HEK293T (cell line): ENCODE measurements around the gene EPHX1.

Experiments
- CTCF ChIA-PET: fragments of 350-600 bp; formaldehyde crosslinking; extraction: SDS; loops from one replicate; lab custom pipeline; 2021; ENCODE audit warnings: antibody characterized with exemption, inconsistent platforms; lab: Yijun Ruan, JAX
- POLR2A ChIA-PET: fragments of 350-600 bp; formaldehyde crosslinking; extraction: SDS; loops from one replicate; lab custom pipeline; 2020; ENCODE audit warnings: antibody characterized with exemption, inconsistent platforms; lab: Yijun Ruan, JAX
- DNase-seq: peaks from one replicate; pipeline ENCODE4 v3.0.0; 2012; ENCODE audit warnings: mixed read lengths; ENCODE audit errors: extremely low spot score
- ARNT ChIP-seq: fragments of 450-650 bp; IDR thresholded peaks from 2 replicates; pipeline ENCODE4 v1.6.1; 2017; ENCODE audit warnings: mild to moderate bottlenecking
- BHLHE40 ChIP-seq: fragments of 450-650 bp; IDR thresholded peaks from 2 replicates; pipeline ENCODE4 v1.6.1; 2016; ENCODE audit warnings: mild to moderate bottlenecking, moderate library complexity, borderline replicate concordance
- CTBP1 ChIP-seq: fragments of 450-650 bp; IDR thresholded peaks from 2 replicates; pipeline ENCODE4 v1.6.1; 2016; ENCODE audit warnings: borderline replicate concordance
- ELF4 ChIP-seq: fragments of 450-650 bp; IDR thresholded peaks from 2 replicates; pipeline ENCODE4 v1.6.1; 2017; ENCODE audit warnings: antibody characterized with exemption
- FOXA1 ChIP-seq: fragments of 450-650 bp; IDR thresholded peaks from 2 replicates; pipeline ENCODE4 v1.6.1; 2016; ENCODE audit warnings: mild to moderate bottlenecking
- FOXK2 ChIP-seq: fragments of 450-650 bp; IDR thresholded peaks from 2 replicates; pipeline ENCODE4 v1.6.1; 2016; ENCODE audit warnings: mild to moderate bottlenecking
- FOXM1 ChIP-seq: fragments of 450-650 bp; IDR thresholded peaks from 2 replicates; pipeline ENCODE4 v1.6.1; 2017; ENCODE audit warnings: mild to moderate bottlenecking, borderline replicate concordance
- HDGF ChIP-seq: fragments of 450-650 bp; IDR thresholded peaks from 2 replicates; pipeline ENCODE4 v1.6.1; 2017; ENCODE audit warnings: antibody characterized with exemption, borderline replicate concordance
- L3MBTL2 ChIP-seq: fragments of 450-650 bp; conservative IDR thresholded peaks from 2 replicates; pipeline ENCODE4 v1.6.1; 2016; ENCODE audit warnings: mild to moderate bottlenecking
- LEF1 ChIP-seq: fragments of 450-650 bp; IDR thresholded peaks from 2 replicates; pipeline ENCODE4 v1.6.1; 2017; ENCODE audit warnings: mild to moderate bottlenecking, borderline replicate concordance
- NFRKB ChIP-seq: fragments of 450-650 bp; IDR thresholded peaks from 2 replicates; pipeline ENCODE4 v1.6.1; 2016; ENCODE audit warnings: mild to moderate bottlenecking, moderate library complexity
- SP1 ChIP-seq: fragments of 450-650 bp; IDR thresholded peaks from 2 replicates; pipeline ENCODE4 v1.6.1; 2017
- SUZ12 ChIP-seq: fragments of 450-650 bp; IDR thresholded peaks from 2 replicates; pipeline ENCODE4 v1.6.1; 2016; ENCODE audit warnings: mild to moderate bottlenecking
- TARDBP ChIP-seq: fragments of 450-650 bp; IDR thresholded peaks from 2 replicates; pipeline ENCODE4 v1.6.1; 2016
- ZNF384 ChIP-seq: fragments of 450-650 bp; IDR thresholded peaks from 2 replicates; pipeline ENCODE4 v1.6.1; 2016
- TF ChIP-seq, protein P1 (sequence below): fragments of 450-650 bp; IDR thresholded peaks from 2 replicates; pipeline ENCODE4 v1.6.1; 2016

The EPHX1 gene

GRCh38 chr1:225875044-225875815 is 65.3 kb downstream of the EPHX1 start:
- TF ChIP-seq ARNT (no peak), LEF1 (no peak), NFRKB (no peak), FOXA1 (no peak), FOXK2 (no peak), BHLHE40 (no peak), SUZ12 (no peak), HDGF (no peak), ZNF384 (no peak), CTBP1 (no peak), ELF4 (no peak), SP1 (no peak), L3MBTL2 (no peak), FOXM1 (no peak), TARDBP (no peak)
- TF ChIP-seq, protein P1, sequence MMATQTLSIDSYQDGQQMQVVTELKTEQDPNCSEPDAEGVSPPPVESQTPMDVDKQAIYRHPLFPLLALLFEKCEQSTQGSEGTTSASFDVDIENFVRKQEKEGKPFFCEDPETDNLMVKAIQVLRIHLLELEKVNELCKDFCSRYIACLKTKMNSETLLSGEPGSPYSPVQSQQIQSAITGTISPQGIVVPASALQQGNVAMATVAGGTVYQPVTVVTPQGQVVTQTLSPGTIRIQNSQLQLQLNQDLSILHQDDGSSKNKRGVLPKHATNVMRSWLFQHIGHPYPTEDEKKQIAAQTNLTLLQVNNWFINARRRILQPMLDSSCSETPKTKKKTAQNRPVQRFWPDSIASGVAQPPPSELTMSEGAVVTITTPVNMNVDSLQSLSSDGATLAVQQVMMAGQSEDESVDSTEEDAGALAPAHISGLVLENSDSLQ, result no peak
- ChIA-PET CTCF (no interaction called here), POLR2A (interaction anchor here (2.3 kb wide), 1 partner anchor 49 kb away, joined by 6 read pairs; the partner anchor contains the start of gene PYCR2)
- no peak for DNase-seq

- POLR2A ChIA-PET, result interaction anchor here (1.3 to 2.3 kb wide), 2 partner anchors 46 to 47 kb away, joined by 3 to 6 read pairs; partner anchors contain the start of gene PYCR2
- DNase-seq, result no peak
- CTCF ChIA-PET, result interaction anchor here (0.5 to 0.7 kb wide), 2 partner anchors 66 to 92 kb away, joined by 3 to 4 read pairs; no protein-coding TSS in a partner anchor
- TF ChIP-seq ZNF384 (no peak), TARDBP (no peak)
These were observed 67.1 kb downstream of the EPHX1 start for GRCh38 chr1:225876900-225877510.

DNA sequence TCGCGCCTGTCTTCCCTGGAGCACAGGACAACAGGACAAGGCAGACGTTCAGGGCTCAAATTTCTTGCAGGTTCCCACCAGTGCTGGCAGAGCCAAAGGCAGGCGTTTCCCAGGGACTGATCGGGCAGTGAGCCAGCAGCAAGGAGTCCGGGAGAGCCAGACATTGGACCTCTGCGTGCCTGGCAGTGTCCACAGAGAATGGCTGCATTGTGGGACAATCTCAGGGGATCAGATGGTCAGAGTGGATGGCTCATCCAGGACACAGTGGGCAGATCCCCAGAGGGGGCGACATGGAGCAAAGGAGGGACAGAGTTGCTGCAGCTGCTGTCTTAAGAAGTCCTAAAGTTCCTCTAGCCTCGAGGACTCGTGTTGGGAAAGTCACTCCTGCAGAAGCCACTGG is 67.7 kb downstream of the EPHX1 start:
- ChIA-PET CTCF (interaction anchor here (0.5 to 0.7 kb wide), 2 partner anchors 66 to 91 kb away, joined by 3 to 4 read pairs; no protein-coding TSS in a partner anchor), POLR2A (interaction anchor here (1.3 kb wide), 1 partner anchor 45 kb away, joined by 3 read pairs; no protein-coding TSS in a partner anchor)
- TF ChIP-seq BHLHE40, result no peak
- TF ChIP-seq HDGF, result 0 out of 2 replicates have a peak, but pooled peaks have one; percentile 6
- DNase-seq, result peak; percentile 69

DNA sequence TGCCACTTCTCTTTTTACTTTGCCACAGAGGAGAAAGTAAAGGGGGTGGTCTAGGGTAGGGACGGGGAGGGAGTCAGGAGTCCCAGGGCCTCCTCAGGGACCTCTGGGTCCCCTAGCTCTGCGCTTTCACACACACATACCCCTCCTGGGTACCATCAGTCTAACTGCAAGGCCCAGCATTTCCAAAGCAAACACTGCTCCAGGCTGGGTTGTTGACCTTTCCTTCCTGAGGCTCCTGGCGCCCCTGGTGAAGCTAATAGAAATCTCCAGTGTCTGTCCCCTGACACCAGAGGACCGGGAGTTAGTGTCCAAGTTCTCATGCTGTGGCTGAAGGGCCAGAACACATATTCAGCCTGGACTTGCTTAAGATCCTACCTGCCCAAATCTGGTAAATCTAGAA is 68.4 kb downstream of the EPHX1 start:
- TF ChIP-seq FOXK2 (no peak), ZNF384 (no peak), SUZ12 (no peak), SP1 (no peak), BHLHE40 (no peak), L3MBTL2 (no peak), FOXM1 (no peak), ELF4 (no peak), CTBP1 (no peak), ARNT (no peak), TARDBP (no peak), LEF1 (no peak), NFRKB (no peak), FOXA1 (no peak), HDGF (no peak)
- TF ChIP-seq, protein P1, result no peak
- DNase-seq, result no peak
- CTCF ChIA-PET, result interaction anchor here (0.7 kb wide), 2 partner anchors 11 to 1476 kb away, joined by 3 read pairs; partner anchors contain the start of gene LEFTY1
- POLR2A ChIA-PET, result interaction anchor here (1.3 kb wide), 1 partner anchor 45 kb away, joined by 3 read pairs; no protein-coding TSS in a partner anchor

GRCh38 chr1:225879521-225880221 is 69.7 kb downstream of the EPHX1 start:
- ChIA-PET POLR2A (interaction anchor here (0.6 to 3.9 kb wide), 2 partner anchors 21 to 440 kb away, joined by 3 to 12 read pairs; no protein-coding TSS in a partner anchor), CTCF (no interaction called here)
- TF ChIP-seq FOXM1 (no peak), L3MBTL2 (no peak), FOXK2 (no peak), SP1 (no peak), TARDBP (no peak), HDGF (no peak), BHLHE40 (no peak), SUZ12 (no peak), ZNF384 (no peak), NFRKB (no peak), ARNT (no peak), ELF4 (no peak), CTBP1 (no peak), LEF1 (no peak), FOXA1 (no peak)
- TF ChIP-seq, protein P1, result no peak
- no peak for DNase-seq
